K562 (cell line): ENCODE results near the gene ZNF761. TPM values are rescaled to one million over a fixed set of nuclear protein-coding genes. Genes with fewer than 3 reads are reported as not detected.

Experiments used
- ATAC-seq: fragments of 200-7000 bp; cut with Tn5 transposase; 3 replicates; pipeline ENCODE4 v1.9.1; 2020; ENCODE audit warnings: moderate library complexity
- BruUV-seq: library from RNA; stranded (reverse); fragments of 400-500 nt; replicated peaks from 2 replicates; lab custom pipeline; 2021; lab: Mats Ljungman, UMichigan
- CTCF ChIA-PET: fragments of 300-600 bp; formaldehyde crosslinking; extraction: SDS; loops from one replicate; lab custom pipeline; 2021; ENCODE audit warnings: low intra/inter-chr PET ratio; lab: Yijun Ruan, JAX
- POLR2A ChIA-PET: fragments of 300-600, 350-650 bp; sonication (Branson Sonifier 250); formaldehyde crosslinking; extraction: SDS; loops from one replicate; lab custom pipeline; 2021; ENCODE audit warnings: antibody characterized with exemption, inconsistent platforms; lab: Yijun Ruan, JAX
- DNase-seq, 4 experiments: peaks; one replicate each; pipeline versions ENCODE4 v3.0.0 to v3.0.0-alpha.2; 2011 to 2018; ENCODE audit warnings: low spot score in 3 of 4, mixed read lengths in 3 of 4; ENCODE audit errors: extremely low read depth in 1 of 4
- FAIRE-seq: peaks from 2 replicates; lab custom pipeline; 2011; peaks lifted over from hg19 to GRCh38; lab: Jason Lieb, UNC
- H2AFZ ChIP-seq: 2 replicates; pipeline ENCODE4 v1.6.0; 2011; ENCODE audit warnings: low read depth, low read length, control low read depth, inconsistent platforms
- H3K27ac ChIP-seq: fragments of 200-600 bp; 3 replicates; pipeline ENCODE4 v1.8.0; 2011; ENCODE audit warnings: low read depth, mild to moderate bottlenecking, control low read depth, inconsistent platforms, low read length, moderate library complexity, mixed read lengths; ENCODE audit errors: extremely low read depth
- H3K27me3 ChIP-seq, 2 experiments: fragments of 300-600 bp in 1 of 2; 2 replicates in 1 of 2; 3 replicates in 1 of 2; pipeline versions ENCODE4 v1.6.0 to v1.8.0; 2011; ENCODE audit warnings: inconsistent platforms in 2 of 2, low read length in 2 of 2, mild to moderate bottlenecking in 1 of 2, mixed read lengths in 1 of 2, moderate library complexity in 1 of 2; ENCODE audit not compliant: control insufficient read depth in 2 of 2, insufficient read depth in 2 of 2
- H3K36me3 ChIP-seq: fragments of 300-600 bp; 3 replicates; pipeline ENCODE4 v1.8.0; 2011; ENCODE audit warnings: mild to moderate bottlenecking, low read length, inconsistent platforms; ENCODE audit not compliant: control insufficient read depth, insufficient read depth
- H3K4me1 ChIP-seq, 2 experiments: fragments of 200-600 bp in 1 of 2; replicated peaks in 1 of 2; 2 replicates in 1 of 2; 3 replicates in 1 of 2; pipeline versions ENCODE4 v1.5.1 to v1.8.0; 2011; ENCODE audit warnings: inconsistent platforms in 2 of 2, low read length in 2 of 2, mild to moderate bottlenecking in 1 of 2, mixed read lengths in 1 of 2, moderate library complexity in 1 of 2; ENCODE audit not compliant: control insufficient read depth in 2 of 2, insufficient read depth in 2 of 2
- H3K4me2 ChIP-seq: 2 replicates; pipeline ENCODE4 v1.6.1; 2011; ENCODE audit warnings: low read length, control low read depth, inconsistent platforms, mixed read lengths; ENCODE audit not compliant: insufficient read depth
- H3K4me3 ChIP-seq: fragments of 200-600 bp; sonication (generic), shearing (Covaris generic); 2 replicates; pipeline ENCODE4 v1.5.1; 2016; ENCODE audit warnings: control low read depth, inconsistent platforms
- H3K79me2 ChIP-seq: fragments of 200-600 bp; 3 replicates; pipeline ENCODE4 v1.8.0; 2011; ENCODE audit warnings: low read length, inconsistent platforms; ENCODE audit not compliant: control insufficient read depth, insufficient read depth
- H3K9ac ChIP-seq, 2 experiments: 2 replicates each; pipeline versions ENCODE4 v1.6.0 to v1.6.1; 2011; ENCODE audit warnings: low read depth in 2 of 2, low read length in 2 of 2, control low read depth in 1 of 2, inconsistent platforms in 1 of 2, mild to moderate bottlenecking in 1 of 2, mixed read lengths in 1 of 2; ENCODE audit not compliant: insufficient read depth in 1 of 2
- H3K9me1 ChIP-seq: one replicate; pipeline ENCODE4 v1.6.0; 2011; ENCODE audit warnings: inconsistent platforms, mild to moderate bottlenecking, low read length, moderate library complexity; ENCODE audit not compliant: control insufficient read depth, insufficient read depth
- H3K9me3 ChIP-seq: replicated peaks from 2 replicates; pipeline ENCODE4 v1.5.1; 2011; ENCODE audit warnings: low read depth, low read length, inconsistent platforms; ENCODE audit not compliant: control insufficient read depth, insufficient read depth
- H4K20me1 ChIP-seq: replicated peaks from 2 replicates; pipeline ENCODE4 v1.6.1; 2011; ENCODE audit warnings: low read length, inconsistent platforms, mixed read lengths; ENCODE audit not compliant: control insufficient read depth, insufficient read depth
- BCL6 ChIP-seq: fragments of 250-450 bp; sonication (Bioruptor Pico); IDR thresholded peaks from 2 replicates; pipeline ENCODE4 v1.4.0; 2020
- KDM2B ChIP-seq: fragments of 250-450 bp; sonication (Bioruptor Pico); IDR thresholded peaks from 2 replicates; pipeline ENCODE4 v1.8.0; 2021; ENCODE audit warnings: mild to moderate bottlenecking, moderate library complexity
- NEUROD1 ChIP-seq: fragments of 150-350 bp; IDR thresholded peaks from 2 replicates; pipeline ENCODE4 v1.6.1; 2014; ENCODE audit warnings: borderline replicate concordance, low read length, low read depth; ENCODE audit not compliant: partially characterized antibody
- STAG1 ChIP-seq: sonication (generic); formaldehyde crosslinking; IDR thresholded peaks from 2 replicates; pipeline ENCODE4 v1.5.0; 2020; ENCODE audit warnings: missing genetic modification reagents, borderline replicate concordance
- TAF1 ChIP-seq: IDR thresholded peaks from 2 replicates; pipeline ENCODE4 v1.6.1; 2011; ENCODE audit warnings: mild to moderate bottlenecking, low read length, moderate library complexity; ENCODE audit not compliant: insufficient read depth, control insufficient read depth, severe bottlenecking; ENCODE audit errors: extremely low read depth
- ZNF316 ChIP-seq: fragments of 450-650 bp; IDR thresholded peaks from 2 replicates; pipeline ENCODE4 v1.6.1; 2016
- WGBS: fragments of 100-300 bp; shearing (Covaris generic); methylation state at CpG from one replicate; pipeline ENCODE4 v1.1.6; 2016; ENCODE audit warnings: low coverage, mixed read lengths; ENCODE audit not compliant: insufficient coverage; ENCODE audit errors: missing lambda C conversion rate; 5-methylcytosine and 5-hydroxymethylcytosine counted together
- in situ Hi-C: fragments of 300-500 bp; cut with MboI; formaldehyde crosslinking; loops from 4 replicates; pipeline ENCODE4 v1.15.0; 2018; ENCODE audit warnings: inconsistent platforms, mixed read lengths
- intact Hi-C: fragments of 100-400 bp; cut with micrococcal nuclease; formaldehyde crosslinking; loops from 2 replicates; pipeline ENCODE4 v1.14.2; 2022
- polyA plus RNA-seq, 8 experiments: library from polyadenylated mRNA; depleted of rRNA in 4 of 8; stranded (reverse) in 5 of 8; unstranded in 3 of 8; fragments of >200 nt; fragmentation: Nextera tagmentation in 2 of 8; fragmentation: Illumina TruSeq in 1 of 8; extraction: Ambion mirVana in 2 of 8; extraction: Trizol in 1 of 8; gene quantifications; 2 replicates each; pipeline versions ENCODE4 v1.2.1 to v1.2.3, GENCODE V29; 2011 to 2014; ENCODE audit warnings: inconsistent platforms in 1 of 8, missing spikeins in 1 of 8
- total RNA-seq, 7 experiments: library from RNA; depleted of rRNA in 6 of 7; stranded (reverse); fragments of >200 nt in 6 of 7; fragmentation: Illumina TruSeq in 2 of 7; extraction: Trizol in 2 of 7; gene quantifications; 2 replicates each; pipeline versions ENCODE4 v1.2.1 to v1.2.3, GENCODE V29; 2011 to 2021; ENCODE audit warnings: low replicate concordance in 1 of 7
- TF ChIP-seq, protein P1 (sequence below): fragments of 450-650 bp; formaldehyde crosslinking; IDR thresholded peaks from 2 replicates; pipeline ENCODE4 v1.4.0; 2020; ENCODE audit warnings: mild to moderate bottlenecking, mixed read lengths
- TF ChIP-seq, protein P2 (sequence below): fragments of 250-450 bp; sonication (Bioruptor Pico); IDR thresholded peaks from 2 replicates; pipeline ENCODE4 v1.4.0; 2020
- TF ChIP-seq, protein P3 (sequence below): fragments of 250-450 bp; sonication (Bioruptor Pico); IDR thresholded peaks from 2 replicates; pipeline ENCODE4 v1.5.0; 2021; ENCODE audit warnings: mild to moderate bottlenecking, moderate library complexity
- TF ChIP-seq, protein P4 (sequence below): fragments of 450-650 bp; IDR thresholded peaks from 2 replicates; pipeline ENCODE4 v1.6.1; 2016

Gene ZNF761
- total and polyA plus RNA-seq, 9 of the 15 experiments (the other 6 are each of a cell fraction or from before 2014, with no cell fraction given): 10.3 to 30.2 (median 17.0) TPM

DNA sequence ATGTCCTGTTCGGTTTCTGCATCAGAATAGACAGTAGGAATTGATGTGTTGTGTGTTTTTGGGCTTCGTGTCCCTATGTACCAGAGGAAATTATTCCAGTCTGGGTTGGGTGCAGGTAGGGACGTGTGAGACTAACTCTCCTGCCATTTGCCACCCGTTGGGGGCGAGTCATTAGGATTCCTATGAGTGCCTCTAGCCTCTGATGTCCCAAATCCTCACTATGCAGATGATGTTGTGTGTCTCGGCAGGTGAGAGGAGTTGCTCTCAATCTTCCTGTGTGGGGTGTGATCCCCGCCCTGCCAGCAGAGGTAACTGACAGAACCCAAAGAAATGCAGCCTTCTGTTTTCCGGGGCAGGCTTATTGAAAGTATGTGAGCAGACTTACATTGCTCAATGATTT, 74.9 kb downstream of the ZNF761 start:
- no peaks in the 10 kb centered on the region for H3K9me1 ChIP-seq
- 8% methylated on average over 8 of the region's 8 CpGs for WGBS
- peaks cover 4 to 19% of the 10 kb centered on the region in 2 experiments; a peak in 3 of 5 replicates for H3K27me3 ChIP-seq
- H3K27ac ChIP-seq: no peak overlapping the region
- CTCF ChIA-PET: no interaction called here
- H3K79me2 ChIP-seq: no peaks in the 10 kb centered on the region
- FAIRE-seq (no peak), ATAC-seq (no peak), DNase-seq (no peak)
- POLR2A ChIA-PET: interaction anchor here (0.5 to 1.1 kb wide), 3 partner anchors 14 to 252 kb away, joined by 3 to 5 read pairs (median 4); no protein-coding TSS in a partner anchor
- no peak overlapping the region for H3K4me2 ChIP-seq
- no peak overlapping the region for H3K4me3 ChIP-seq
- no peaks in the 10 kb centered on the region for H3K36me3 ChIP-seq
- in situ Hi-C loops (no loop called here), intact Hi-C loops (no loop called here)
- H2AFZ ChIP-seq: no peak overlapping the region
- no peaks in the 10 kb centered on the region for H3K4me1 ChIP-seq
- no peaks in the 10 kb centered on the region for H3K9me3 ChIP-seq
- no TSS peak for BruUV-seq
- no peaks in the 10 kb centered on the region for H4K20me1 ChIP-seq
- H3K9ac ChIP-seq: no peak overlapping the region
- TF ChIP-seq, protein P1, sequence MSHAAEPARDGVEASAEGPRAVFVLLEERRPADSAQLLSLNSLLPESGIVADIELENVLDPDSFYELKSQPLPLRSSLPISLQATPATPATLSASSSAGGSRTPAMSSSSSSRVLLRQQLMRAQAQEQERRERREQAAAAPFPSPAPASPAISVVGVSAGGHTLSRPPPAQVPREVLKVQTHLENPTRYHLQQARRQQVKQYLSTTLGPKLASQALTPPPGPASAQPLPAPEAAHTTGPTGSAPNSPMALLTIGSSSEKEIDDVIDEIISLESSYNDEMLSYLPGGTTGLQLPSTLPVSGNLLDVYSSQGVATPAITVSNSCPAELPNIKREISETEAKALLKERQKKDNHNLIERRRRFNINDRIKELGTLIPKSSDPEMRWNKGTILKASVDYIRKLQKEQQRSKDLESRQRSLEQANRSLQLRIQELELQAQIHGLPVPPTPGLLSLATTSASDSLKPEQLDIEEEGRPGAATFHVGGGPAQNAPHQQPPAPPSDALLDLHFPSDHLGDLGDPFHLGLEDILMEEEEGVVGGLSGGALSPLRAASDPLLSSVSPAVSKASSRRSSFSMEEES: no peak
- TF ChIP-seq NEUROD1 (no peak), STAG1 (no peak), KDM2B (CRISPR knock-in tag) (no peak), BCL6 (CRISPR knock-in tag) (no peak), TAF1 (no peak), ZNF316 (no peak)
- TF ChIP-seq, protein P2, sequence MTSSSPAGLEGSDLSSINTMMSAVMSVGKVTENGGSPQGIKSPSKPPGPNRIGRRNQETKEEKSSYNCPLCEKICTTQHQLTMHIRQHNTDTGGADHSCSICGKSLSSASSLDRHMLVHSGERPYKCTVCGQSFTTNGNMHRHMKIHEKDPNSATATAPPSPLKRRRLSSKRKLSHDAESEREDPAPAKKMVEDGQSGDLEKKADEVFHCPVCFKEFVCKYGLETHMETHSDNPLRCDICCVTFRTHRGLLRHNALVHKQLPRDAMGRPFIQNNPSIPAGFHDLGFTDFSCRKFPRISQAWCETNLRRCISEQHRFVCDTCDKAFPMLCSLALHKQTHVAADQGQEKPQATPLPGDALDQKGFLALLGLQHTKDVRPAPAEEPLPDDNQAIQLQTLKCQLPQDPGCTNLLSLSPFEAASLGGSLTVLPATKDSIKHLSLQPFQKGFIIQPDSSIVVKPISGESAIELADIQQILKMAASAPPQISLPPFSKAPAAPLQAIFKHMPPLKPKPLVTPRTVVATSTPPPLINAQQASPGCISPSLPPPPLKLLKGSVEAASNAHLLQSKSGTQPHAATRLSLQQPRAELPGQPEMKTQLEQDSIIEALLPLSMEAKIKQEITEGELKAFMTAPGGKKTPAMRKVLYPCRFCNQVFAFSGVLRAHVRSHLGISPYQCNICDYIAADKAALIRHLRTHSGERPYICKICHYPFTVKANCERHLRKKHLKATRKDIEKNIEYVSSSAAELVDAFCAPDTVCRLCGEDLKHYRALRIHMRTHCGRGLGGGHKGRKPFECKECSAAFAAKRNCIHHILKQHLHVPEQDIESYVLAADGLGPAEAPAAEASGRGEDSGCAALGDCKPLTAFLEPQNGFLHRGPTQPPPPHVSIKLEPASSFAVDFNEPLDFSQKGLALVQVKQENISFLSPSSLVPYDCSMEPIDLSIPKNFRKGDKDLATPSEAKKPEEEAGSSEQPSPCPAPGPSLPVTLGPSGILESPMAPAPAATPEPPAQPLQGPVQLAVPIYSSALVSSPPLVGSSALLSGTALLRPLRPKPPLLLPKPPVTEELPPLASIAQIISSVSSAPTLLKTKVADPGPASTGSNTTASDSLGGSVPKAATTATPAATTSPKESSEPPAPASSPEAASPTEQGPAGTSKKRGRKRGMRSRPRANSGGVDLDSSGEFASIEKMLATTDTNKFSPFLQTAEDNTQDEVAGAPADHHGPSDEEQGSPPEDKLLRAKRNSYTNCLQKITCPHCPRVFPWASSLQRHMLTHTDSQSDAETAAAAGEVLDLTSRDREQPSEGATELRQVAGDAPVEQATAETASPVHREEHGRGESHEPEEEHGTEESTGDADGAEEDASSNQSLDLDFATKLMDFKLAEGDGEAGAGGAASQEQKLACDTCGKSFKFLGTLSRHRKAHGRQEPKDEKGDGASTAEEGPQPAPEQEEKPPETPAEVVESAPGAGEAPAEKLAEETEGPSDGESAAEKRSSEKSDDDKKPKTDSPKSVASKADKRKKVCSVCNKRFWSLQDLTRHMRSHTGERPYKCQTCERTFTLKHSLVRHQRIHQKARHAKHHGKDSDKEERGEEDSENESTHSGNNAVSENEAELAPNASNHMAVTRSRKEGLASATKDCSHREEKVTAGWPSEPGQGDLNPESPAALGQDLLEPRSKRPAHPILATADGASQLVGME: no peak
- TF ChIP-seq, protein P3, sequence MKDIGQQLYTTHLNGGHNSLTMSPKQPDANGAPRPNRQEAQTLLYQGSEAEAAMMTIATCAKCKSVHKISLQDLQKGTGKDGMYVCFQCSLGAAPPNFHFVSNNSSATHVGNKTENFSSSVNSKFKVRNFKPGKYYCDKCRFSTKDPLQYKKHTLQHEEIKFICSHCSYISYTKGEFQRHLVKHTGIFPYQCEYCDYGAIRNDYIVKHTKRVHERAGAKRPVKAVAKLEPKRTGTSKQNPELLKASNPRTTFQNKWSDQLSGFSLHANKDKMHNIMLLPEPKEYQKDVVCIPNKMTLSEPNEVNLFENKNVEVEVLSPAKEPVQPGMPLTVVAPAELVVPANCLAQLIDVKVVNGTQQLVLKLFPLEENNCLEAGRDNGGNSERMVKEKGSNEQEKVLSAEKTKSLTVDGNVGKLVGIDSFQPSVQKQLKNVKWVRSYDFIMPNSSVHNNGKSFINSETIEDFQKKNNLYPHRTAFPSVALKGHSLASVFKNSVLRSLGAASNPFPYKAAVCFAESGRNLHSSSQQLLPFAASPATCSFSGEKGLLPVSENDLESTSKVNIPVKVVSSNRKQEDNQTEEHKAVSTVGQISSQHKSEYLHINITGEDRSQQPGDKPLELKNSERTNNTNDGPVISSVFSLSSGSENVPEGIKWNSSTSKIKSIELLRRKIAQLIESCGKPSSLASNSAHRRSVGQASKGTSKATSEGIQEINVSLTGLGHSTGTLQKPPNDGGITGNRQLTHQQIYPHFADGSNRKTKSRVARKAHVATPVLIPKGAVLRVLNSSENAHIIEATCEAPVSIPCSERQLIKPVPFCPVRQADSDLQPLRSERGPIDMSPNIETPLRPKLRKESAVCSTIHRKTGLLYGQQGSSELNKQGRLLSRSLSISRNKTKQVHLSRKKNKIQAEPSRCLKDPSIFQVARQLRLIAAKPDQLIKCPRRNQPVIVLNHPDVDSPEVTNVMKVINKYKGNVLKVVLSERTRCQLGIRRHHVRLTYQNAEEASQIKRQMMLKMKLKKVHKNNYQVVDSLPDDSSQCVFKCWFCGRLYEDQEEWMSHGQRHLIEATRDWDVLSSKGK: no peak
- TF ChIP-seq, protein P4, sequence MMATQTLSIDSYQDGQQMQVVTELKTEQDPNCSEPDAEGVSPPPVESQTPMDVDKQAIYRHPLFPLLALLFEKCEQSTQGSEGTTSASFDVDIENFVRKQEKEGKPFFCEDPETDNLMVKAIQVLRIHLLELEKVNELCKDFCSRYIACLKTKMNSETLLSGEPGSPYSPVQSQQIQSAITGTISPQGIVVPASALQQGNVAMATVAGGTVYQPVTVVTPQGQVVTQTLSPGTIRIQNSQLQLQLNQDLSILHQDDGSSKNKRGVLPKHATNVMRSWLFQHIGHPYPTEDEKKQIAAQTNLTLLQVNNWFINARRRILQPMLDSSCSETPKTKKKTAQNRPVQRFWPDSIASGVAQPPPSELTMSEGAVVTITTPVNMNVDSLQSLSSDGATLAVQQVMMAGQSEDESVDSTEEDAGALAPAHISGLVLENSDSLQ: no peak
